ENCODE measurements around the gene STK24.

Gene STK24

DNA sequence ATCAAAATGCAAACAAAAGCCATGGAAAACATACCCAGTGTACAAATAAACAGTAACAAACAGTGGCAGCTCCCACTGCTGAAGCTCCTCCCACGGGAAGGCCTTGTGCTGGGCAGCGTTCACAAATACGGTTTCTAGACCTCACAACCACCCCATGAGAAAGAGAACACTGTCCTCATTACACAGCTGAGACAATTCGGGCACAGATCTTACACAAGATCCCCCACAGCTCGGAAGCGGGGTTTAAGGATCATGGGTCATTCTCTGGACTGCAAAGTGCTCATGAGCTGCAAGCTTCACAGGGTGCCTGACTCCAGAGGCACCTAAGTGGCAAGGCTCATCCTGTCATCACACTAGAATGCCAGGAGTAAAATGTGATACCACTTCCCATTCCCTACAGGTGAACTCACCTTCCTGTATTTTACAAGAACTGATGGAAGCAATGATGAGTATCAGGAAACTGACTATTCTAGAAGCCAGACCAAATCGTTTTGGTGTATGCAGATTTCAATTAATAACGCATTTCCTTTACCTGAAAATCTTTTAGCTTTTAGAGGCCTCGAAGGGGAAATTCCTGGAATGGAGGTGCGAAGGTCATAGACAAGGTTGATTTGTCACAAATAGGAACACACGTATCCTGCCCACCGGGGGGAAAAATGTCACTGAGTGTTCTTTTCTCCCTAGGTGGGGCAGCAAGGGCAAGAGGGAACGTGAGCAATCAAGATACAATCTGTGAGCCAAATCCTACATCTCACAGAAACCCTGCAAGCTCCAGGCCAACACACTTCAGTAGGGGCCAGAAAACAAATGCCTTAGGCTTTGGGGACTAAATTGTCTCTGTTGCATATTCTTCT is 41.2 kb downstream of the STK24 start:
- no peak for FAIRE-seq
- DNase-seq (ENCODE audit: low spot score) = no peak

DNA sequence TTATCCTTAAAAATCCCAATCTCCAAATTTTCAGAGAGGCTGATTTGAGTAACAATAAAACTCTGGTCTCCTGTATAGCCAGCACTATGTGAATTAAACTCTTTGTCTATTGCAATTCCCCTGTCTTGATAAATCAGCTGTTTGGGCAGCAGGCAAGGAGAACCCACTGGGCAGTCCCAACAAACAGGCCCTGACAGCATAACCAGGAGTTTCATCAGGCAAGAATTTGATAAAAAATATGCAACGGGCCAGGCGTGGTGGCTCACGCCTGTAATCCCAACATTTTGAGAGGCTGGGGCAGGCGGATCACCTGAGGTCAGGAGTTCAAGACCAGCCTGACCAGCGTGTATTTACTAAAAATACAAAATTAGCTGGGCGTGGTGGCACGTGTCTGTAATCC is 42.1 kb downstream of the STK24 start:
- no peak for DNase-seq (ENCODE audit: low spot score)
- no peak for FAIRE-seq

DNA sequence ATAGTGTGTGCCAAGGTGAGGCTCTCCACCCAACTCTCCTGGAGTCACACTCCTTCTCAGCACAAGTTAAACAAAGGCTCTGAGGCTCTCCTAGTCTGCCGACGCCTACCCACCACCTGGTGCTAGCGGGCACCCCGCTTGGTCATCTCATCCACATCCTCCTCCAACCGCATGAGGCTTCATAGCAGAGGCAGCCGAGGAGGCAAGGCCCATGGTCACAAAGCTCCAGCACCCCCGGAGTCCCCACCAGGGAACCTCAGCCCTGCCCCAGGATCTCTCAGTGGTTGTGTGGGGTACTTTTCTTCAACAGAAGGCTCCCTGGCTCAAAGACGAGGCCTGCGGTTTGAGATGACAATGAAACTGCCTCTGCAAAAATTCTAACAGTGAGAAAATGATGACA is 43.0 kb downstream of the STK24 start:
- DNase-seq (ENCODE audit: low spot score) (no peak), FAIRE-seq (no peak)

DNA sequence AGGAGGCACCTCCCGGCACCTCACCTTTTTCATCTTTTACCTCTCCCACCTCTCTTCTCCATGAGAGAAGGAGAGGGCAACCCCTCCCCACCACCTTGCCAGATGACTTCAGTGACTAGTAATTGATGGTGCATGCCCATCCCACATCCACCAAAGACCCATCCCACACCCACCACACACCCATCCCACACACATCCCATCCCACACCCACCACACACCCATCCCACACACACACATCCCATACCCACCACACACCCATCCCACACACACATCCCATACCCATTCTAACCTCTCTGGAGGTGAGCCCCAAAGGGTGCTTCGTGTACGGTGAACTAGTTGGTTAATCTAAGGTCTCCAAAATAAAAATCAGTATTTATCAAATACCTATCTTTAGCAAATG is 44.7 kb downstream of the STK24 start:
- DNase-seq (ENCODE audit: low spot score) (no peak), FAIRE-seq (no peak)

DNA sequence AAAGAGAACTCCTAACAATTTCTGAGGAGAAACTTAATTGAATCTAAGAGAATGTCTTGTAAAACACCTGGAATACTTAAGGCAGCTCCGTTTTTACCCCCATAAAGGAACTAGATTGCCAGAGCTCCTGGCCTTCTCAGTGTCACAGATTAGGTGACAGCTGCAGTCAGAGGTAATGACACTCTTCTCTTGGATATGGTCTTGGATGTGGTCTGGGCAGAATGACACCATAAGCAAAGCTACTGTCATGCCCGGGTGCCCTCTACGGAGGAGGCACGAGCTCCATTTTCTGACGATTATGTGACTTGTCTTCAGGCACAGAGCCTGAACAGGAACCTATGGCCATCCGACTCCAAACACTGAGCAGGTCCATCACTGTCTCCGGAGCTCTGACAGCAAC is 46.7 kb downstream of the STK24 start:
- FAIRE-seq (no peak), DNase-seq (ENCODE audit: low spot score) (no peak)

DNA sequence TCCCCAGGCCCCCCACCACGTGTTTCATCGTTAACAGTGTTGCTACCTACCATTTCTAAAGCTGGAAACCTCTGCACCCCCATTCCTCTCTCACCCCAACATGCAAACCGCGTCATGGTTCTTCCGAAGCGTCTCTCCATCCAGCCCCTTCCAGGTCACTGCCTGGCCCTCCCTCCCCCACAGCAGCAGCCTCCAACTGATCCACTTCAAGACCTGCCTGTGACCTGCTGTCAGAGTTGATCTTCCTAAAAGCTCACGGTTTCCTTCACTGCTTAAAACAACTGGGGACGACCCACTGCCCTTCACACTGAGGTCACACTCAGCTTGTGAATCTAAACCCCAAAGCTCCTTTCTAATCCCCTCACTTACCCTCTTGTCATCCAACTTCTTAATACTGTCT is 47.7 kb downstream of the STK24 start:
- no peak for DNase-seq (ENCODE audit: low spot score)
- no peak for FAIRE-seq

DNA sequence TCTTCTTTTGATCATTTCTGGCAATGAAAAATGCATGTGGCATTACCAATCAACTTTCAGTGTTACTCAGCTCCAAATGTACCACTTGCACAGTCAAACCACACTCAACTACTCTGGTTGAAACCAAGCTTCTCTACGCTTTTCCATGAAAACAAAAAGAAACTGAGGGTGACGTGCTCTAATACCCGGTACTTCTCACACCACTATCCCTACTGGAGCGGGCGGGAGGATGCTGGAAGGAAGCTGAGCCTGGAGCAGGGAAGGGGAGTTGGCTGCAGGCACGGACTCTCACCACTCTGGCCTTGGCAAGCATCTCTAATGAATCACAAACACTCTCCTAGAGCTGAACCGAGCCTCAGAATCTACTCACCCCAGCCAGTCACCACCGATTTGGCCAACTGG is 48.2 kb downstream of the STK24 start:
- no peak for DNase-seq (ENCODE audit: low spot score)
- FAIRE-seq = no peak

DNA sequence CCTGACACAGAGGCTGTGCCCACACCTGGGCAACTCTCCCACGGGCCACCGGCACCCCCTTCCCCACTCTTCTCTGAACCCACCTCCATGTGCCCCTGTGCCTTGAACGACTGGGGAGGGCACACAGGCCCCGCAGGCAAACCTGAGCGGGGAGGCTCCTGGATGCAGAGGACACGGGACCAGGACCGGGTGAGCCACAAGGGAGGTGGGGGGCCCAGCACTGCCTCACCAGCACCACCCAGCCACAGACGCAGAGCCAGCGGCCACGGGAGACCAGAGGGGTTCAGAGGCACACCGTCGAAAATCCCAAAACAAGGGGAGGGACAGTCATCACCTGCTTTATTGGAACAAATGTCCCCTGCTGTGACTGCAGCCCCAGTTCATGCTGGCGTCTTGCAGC is 49.4 kb downstream of the STK24 start:
- no peak for FAIRE-seq
- no peak for DNase-seq (ENCODE audit: low spot score)

DNA sequence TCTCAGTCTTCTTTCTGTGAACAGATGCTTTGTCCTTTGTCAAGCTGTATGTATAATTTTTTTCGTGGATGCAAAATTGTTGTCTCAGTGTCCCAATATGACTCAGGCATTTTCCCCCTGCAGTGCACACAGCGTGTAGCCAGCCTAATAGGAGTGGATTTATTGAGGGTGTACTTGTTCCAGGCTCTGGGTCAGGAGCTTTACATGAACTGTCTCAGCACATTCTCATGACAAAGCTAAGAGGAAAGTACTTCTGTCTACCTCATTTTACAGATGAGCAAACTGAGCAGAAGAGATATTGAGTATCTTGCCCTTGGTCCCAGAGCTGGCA is 50.8 kb downstream of the STK24 start:
- DNase-seq (ENCODE audit: low spot score) = no peak
- FAIRE-seq = no peak

DNA sequence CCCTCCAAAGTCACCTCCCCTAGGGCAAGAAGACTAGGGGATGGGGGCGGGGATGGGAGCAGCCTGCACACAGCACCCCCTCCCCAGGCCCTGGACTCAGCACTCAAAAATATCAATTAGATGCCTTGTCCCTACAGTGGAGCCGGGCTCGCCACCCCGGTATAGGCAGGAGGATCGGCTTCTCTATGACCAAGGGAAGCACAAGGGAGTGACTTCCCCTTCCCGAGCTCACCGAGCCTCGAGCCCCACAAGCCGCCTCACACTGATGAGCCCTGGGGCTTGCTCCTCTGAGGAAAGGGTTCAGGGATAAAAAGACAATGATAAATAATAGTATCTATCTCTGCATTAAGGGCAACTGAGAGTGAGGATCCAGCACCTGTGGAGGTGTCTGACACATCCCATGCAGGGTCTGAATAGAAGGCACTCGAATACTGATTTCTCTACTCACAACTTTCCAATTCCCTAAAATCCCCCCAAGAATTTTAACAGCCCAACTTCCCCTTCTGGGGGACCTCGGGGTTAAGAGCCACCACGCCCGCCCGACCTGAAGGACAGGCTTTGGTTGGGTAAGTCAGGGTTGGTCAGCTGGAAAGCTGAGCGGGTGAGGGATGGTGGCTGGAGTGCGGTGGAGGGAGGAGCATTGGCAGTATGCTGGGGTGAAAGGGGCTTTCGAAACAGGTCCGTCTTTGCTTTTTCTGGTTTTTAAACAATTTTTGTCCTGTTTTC is 51.3 kb downstream of the STK24 start:
- FAIRE-seq = no peak
- DNase-seq (ENCODE audit: low spot score) = no peak

DNA sequence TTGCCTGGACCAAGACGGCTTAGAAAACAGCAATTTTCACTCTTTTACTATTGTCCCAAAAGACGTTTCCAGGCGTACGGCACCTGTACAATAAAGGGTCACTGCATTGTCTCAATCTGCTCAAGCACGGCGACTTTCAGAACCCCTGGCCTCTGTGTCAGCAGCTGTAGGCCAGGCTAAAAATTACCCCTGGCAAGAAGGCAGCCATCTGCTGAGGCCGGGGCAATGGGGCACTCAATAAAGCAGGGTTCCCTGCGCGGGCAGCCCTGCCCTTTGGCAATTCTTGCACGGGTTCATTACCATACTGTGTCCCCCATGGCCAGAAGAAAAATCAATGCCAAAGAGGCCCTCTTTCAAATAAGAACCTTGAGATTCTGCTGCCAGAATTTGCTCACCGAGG is 52.1 kb downstream of the STK24 start:
- DNase-seq (ENCODE audit: low spot score) = no peak
- FAIRE-seq = no peak

DNA sequence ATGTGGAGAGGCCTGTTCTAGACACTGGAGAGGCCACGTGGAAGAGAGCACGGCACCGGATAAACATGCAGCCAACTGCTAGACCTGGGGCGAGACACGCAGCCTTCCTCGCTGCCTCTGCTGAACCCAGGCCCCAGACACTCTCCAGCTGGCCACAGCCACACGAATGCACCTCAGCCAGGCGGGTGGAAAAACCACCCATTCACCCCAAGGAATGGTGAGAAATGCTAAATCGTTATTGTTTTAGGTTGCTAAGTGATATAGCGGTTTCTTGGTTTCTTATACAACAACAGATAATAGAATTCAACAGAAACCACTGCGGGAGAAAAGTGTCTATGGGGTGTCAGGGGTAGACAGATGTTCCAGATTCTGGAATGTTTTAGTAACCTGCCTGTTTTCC is 52.5 kb downstream of the STK24 start:
- FAIRE-seq (no peak), DNase-seq (ENCODE audit: low spot score) (no peak)

DNA sequence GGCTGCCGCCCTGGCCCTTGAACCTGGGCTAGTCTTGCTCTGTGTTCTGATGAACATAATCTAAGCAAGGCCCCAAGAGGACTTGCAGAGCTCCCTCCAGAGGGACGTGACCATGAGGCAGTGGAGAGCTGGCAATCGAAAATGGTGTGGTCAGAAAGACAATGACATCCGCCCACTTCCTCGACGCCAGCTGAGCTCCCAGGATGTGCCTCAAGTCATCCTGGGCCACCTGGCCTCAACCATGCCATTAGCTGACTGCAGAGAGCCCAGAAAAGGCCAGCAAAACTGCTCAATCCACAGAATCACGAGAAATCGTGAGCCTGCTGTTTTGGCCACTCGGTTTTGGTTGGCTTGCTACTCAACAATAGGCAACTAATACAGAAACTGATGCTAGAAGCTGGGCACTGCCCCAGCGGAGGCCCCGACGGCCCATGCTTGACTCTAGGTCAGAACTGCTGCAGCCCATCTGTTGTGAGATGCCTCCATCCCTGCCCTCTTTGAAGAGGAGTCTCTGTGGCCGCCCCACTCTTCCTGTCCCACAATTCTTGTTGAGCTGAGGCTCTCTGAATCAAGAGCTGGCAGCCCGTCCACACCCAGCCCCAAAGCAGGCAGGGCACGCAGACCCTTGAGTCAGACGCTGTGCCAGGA is 53.3 kb downstream of the STK24 start:
- FAIRE-seq = no peak
- DNase-seq (ENCODE audit: low spot score) = no peak

DNA sequence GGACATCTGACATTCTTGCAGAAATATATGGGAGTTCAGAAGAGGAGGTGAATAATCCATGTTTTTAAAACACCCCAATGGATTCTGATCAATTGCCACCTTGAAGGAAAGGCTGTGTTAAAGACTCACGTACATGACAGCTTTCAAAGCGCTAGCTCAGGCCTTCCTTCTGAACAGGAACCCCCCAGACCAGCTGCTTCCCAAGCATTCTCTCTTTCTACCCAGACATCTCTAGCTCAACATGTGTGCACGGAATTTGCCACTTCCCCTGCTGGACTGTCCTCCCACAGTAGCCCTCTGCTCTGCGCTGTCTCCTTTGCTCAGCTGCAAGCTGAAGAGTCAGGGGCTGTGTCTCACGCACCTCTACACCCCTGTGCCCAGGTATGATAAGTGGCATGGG is 54.5 kb downstream of the STK24 start:
- FAIRE-seq (no peak), DNase-seq (ENCODE audit: low spot score) (no peak)

DNA sequence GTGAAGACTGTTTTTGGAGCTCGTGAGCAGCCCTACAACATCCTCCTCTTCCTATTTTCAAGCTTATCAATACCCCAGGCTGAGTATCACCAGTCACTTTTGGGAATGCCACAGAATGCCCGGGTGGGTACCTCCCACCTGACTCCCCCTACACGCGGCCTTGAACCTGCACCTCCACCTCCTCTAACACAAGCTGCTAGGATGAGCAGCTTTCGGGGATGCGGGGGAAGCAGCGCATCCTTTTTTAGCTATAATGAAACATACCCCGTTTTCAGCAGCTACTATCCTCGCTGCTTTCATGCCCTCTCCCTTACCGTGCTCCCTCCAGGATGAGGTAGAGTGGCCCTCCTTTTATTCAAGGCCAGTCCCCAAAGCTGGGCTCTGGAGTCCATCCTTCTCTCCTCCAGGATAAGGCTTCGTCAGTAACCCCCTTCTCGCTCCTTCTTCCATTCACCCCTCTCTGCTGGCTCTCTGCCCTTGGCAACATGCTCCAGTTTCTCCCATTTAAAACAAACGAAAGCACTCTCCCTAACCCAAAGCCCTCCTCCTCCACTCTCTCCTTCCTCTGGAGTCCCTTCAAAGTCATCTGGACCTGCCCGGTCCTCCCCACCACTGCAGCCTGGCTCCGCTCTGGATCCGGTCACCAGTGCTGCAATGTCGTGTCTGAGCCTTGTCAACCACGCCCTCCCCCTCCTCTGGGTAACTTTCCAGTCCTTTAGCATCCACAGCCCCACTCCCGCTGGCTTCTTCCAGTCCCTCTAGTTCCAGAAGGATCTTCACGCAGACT is 55.3 kb downstream of the STK24 start:
- no peak for FAIRE-seq

DNA sequence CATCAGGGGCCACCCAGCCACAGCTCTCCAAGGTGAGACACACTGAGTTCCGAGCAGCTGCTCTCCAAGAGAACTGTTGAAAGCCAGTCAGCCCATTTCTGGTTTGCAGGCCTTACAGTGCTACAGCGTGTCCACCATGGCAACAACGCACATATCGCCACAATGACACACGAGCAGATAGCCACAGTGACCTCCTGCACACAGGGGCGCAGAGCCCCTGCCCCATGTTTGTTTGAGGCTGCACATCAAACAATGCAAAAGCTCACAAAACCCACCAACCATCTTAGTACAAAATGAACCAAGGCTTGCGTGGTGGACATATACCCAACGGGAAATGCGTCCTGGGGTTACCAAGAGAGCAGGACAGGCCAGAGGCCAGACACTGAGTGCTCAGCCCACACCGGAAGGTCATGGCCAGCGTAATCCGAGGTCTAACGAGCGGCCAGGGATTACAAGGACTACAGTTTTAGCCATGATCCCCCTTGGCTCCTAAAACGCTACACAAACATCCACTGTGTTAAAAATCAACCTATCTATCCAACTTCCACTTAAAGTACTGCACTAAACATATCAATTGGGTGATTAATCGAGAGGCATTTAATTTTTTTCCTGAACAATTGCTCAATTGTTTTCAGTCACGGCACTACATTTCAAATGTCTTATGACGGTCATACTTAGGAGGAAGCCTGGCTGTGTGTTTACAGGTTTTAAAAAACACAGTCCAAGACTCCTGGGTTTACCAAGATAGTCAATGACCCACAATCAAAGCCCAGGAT is 56.0 kb downstream of the STK24 start:
- no peak for FAIRE-seq
- no peak for DNase-seq (ENCODE audit: low spot score)

More for the DNA sequence above, 55.3 kb downstream of the STK24 start:
- no peak for DNase-seq (ENCODE audit: low spot score)

DNA sequence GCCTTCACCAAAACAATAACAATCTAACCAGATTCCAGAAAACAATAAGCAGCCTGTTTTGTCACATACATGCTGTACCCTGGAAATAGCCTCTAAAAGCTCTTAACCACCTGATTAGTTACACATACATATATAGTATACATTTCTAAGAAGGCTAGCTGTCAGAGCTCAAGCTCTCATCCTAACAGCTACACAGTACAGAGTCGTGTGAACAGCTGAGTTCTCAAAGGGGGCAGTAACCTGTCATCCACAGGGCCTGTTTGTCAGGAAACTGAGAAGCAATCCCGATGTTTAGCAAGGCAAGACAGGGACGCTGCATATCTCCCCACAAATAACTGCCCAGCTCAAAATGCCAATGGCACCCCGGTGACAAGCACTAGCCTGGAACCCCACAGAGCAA is 56.9 kb downstream of the STK24 start:
- FAIRE-seq (no peak), DNase-seq (ENCODE audit: low spot score) (no peak)

DNA sequence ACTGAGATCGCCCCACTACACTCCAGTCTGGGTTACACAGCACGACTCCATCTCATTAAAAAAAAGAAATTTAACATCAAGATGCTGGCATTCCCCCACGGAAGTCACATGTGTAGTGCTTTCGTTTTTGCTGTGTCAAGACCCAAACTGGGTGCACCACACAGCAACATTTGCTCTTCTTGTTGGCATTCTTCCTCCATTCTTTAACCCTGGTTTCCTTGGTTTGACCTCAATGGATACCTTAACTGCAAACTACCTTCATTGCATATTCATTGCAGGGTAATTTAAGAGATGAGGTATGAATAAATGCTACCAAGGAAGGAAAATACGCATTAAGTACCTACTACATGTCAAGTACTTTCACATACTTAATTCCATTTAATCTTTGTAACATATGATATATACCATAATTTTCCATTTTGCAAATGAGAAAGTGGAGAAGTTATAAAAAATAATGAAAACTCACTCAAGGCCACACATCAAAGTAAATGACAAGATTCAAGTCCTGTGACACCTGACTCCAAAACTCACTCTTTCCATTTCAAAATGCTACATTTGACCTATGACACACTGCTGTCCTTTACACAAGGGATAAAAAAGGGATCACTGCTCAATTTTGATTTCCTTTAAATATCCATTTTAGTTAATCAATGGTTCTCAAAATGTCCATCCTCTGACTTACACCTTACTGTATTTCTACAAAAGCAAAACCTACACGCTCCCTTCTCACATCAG is 59.2 kb downstream of the STK24 start:
- FAIRE-seq = no peak

DNA sequence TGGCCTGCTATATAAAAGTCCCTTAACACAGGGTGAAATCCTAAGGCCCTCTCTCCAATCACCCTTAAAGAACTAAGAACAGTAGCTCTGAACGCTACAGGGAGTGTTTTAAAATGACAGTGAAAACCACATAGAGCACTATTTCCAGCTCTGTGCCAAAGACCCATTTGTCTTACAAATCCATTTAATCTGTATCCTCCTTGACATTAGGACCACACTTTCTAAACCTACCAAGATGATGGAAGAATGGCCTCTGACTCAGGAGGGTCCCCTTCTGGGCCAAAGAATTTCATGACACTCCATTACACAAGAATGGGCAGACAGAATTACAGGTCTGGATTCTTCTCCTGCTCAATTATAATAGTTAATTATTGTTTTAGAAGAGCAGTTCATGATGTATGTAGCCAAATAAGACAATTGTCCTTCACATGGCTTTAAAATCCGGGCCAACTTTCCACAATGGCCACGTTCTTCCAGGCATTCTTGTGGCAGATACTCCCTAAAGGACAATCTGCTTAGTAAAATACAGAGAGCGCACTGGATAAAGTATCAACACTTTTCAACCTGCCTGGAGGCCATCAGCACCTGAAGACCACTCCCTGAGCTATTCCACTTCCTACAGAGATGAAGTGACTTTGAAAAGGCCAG is 61.0 kb downstream of the STK24 start:
- DNase-seq (ENCODE audit: low spot score) (no peak), FAIRE-seq (no peak)

More for the DNA sequence above, 59.2 kb downstream of the STK24 start:
- DNase-seq (ENCODE audit: low spot score) = no peak

DNA sequence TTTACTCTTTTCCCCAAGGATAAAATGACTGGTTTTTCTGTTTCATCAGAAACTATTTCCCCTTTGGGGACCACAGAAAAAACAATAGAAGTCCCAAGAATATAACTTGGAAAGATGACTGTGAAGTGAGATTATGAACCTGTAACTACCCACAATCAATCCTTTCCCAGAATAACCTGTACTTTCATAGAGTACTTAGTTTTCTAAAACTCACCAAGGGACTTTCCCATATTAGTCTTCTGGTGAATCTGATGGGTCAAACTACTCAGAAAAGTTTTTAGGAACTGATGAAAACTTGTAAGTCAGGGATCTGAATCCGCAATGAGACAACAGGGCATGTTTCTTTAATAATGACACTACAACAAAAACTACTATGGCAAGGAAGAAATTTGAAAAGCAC is 62.6 kb downstream of the STK24 start:
- DNase-seq (ENCODE audit: low spot score) (no peak), FAIRE-seq (no peak)

Measured in urothelium cell line (cell line).